Measurements from ENCODE around the gene SEPTIN10. TPM values are rescaled to one million over a fixed set of nuclear protein-coding genes. Genes with fewer than 3 reads are reported as not detected.

The SEPTIN10 gene
- total RNA-seq, 1 donor from 2014 or later = 90.8 TPM

DNA sequence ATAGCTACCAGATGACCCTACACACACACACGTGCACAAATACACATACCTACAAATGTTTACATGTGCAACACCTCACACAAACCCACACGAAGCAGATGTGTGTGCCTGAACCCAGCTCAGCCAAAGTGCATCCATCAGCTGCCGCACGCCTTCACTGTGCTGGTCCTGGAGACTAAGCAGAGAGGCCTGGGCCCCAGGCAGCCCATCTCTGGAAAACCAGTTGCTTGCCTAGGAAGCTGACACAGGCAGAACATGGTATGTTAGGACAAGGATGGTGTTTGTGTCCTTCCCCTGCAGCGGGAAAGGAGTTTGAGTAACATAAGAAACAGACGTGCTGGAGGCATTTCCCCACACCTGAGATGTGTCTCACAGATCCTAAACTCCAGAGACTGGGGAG lies 86.7 kb downstream of the SEPTIN10 start:
- no peaks in the 10 kb centered on the region for H3K9me3 Mint-ChIP-seq (ENCODE audit: unreplicated experiment)
- peaks cover 1% of the 10 kb centered on the region for H3K36me3 Mint-ChIP-seq (ENCODE audit: low read depth, unreplicated experiment)
- Histone ChIP-seq H3K4me2 (ENCODE audit: low read length) (no peak overlapping the region), H2AFZ (ENCODE audit: low read depth, low read length) (no peak overlapping the region), H3K27ac (ENCODE audit: low read depth, low read length) (no peak overlapping the region), H3K4me1 (ENCODE audit: insufficient read depth, low read length) (no peaks in the 10 kb centered on the region), H3K9me3 (ENCODE audit: insufficient read depth, low read depth, low read length) (no peaks in the 10 kb centered on the region), H3K36me3 (ENCODE audit: insufficient read depth, low read length) (no peaks in the 10 kb centered on the region), H3K9ac (ENCODE audit: low read length) (no peak overlapping the region), H3K79me2 (ENCODE audit: insufficient read depth, low read length) (no peaks in the 10 kb centered on the region), H3K4me3 (ENCODE audit: insufficient read depth, low read depth, low read length) (no peak overlapping the region), H4K20me1 (ENCODE audit: insufficient read depth, low read length) (no peaks in the 10 kb centered on the region), H3K27me3 (ENCODE audit: insufficient read depth, low read length) (peaks cover 10% of the 10 kb centered on the region)
- H3K4me3 Mint-ChIP-seq (ENCODE audit: unreplicated experiment) = no peak overlapping the region
- H3K27ac Mint-ChIP-seq (ENCODE audit: unreplicated experiment) = no peak overlapping the region
- H3K4me1 Mint-ChIP-seq (ENCODE audit: low read depth, unreplicated experiment) = peaks cover 1% of the 10 kb centered on the region
- no peak for TF ChIP-seq EZH2 (IDR thresholded peaks at IDR 0.05; ENCODE audit: insufficient read depth, low read length)
- TF ChIP-seq CTCF (IDR thresholded peaks at IDR 0.05; ENCODE audit: insufficient read depth, low read depth, low read length) = no peak
- FAIRE-seq (no peak), DNase-seq (ENCODE audit: low read depth) (no peak)
- H3K27me3 Mint-ChIP-seq (ENCODE audit: low read depth, unreplicated experiment) = peaks cover 35% of the 10 kb centered on the region

GRCh38 chr2:109526442-109526970 lies 87.3 kb downstream of the SEPTIN10 start:
- Histone ChIP-seq H3K79me2 (ENCODE audit: insufficient read depth, low read length) (no peaks in the 10 kb centered on the region), H2AFZ (ENCODE audit: low read depth, low read length) (no peak overlapping the region), H3K4me1 (ENCODE audit: insufficient read depth, low read length) (no peaks in the 10 kb centered on the region), H3K4me3 (ENCODE audit: insufficient read depth, low read depth, low read length) (no peak overlapping the region), H3K36me3 (ENCODE audit: insufficient read depth, low read length) (no peaks in the 10 kb centered on the region), H3K4me2 (ENCODE audit: low read length) (no peak overlapping the region), H3K9me3 (ENCODE audit: insufficient read depth, low read depth, low read length) (no peaks in the 10 kb centered on the region), H3K27ac (ENCODE audit: low read depth, low read length) (no peak overlapping the region), H4K20me1 (ENCODE audit: insufficient read depth, low read length) (no peaks in the 10 kb centered on the region), H3K27me3 (ENCODE audit: insufficient read depth, low read length) (peaks cover 10% of the 10 kb centered on the region), H3K9ac (ENCODE audit: low read length) (no peak overlapping the region)
- H3K27ac Mint-ChIP-seq (ENCODE audit: unreplicated experiment) = no peak overlapping the region
- FAIRE-seq (no peak), DNase-seq (ENCODE audit: low read depth) (no peak)
- TF ChIP-seq CTCF (IDR thresholded peaks at IDR 0.05; ENCODE audit: insufficient read depth, low read depth, low read length) (no peak), EZH2 (IDR thresholded peaks at IDR 0.05; ENCODE audit: insufficient read depth, low read length) (no peak)
- H3K4me3 Mint-ChIP-seq (ENCODE audit: unreplicated experiment) = no peak overlapping the region
- H3K36me3 Mint-ChIP-seq (ENCODE audit: low read depth, unreplicated experiment) = no peaks in the 10 kb centered on the region
- peaks cover 1% of the 10 kb centered on the region for H3K4me1 Mint-ChIP-seq (ENCODE audit: low read depth, unreplicated experiment)
- no peaks in the 10 kb centered on the region for H3K9me3 Mint-ChIP-seq (ENCODE audit: unreplicated experiment)
- H3K27me3 Mint-ChIP-seq (ENCODE audit: low read depth, unreplicated experiment) = peaks cover 31% of the 10 kb centered on the region

- no peaks in the 10 kb centered on the region for H3K9me3 ChIP-seq (ENCODE audit: insufficient read depth, low read depth, low read length)
- FAIRE-seq (no peak), DNase-seq (ENCODE audit: low read depth) (no peak)
- H3K27me3 ChIP-seq (ENCODE audit: insufficient read depth, low read length) = peaks cover 10% of the 10 kb centered on the region
- peaks cover 26% of the 10 kb centered on the region for H3K27me3 Mint-ChIP-seq (ENCODE audit: low read depth, unreplicated experiment)
- no peak overlapping the region for H3K9ac ChIP-seq (ENCODE audit: low read length)
- H3K36me3 Mint-ChIP-seq (ENCODE audit: low read depth, unreplicated experiment) = no peaks in the 10 kb centered on the region
- H3K9me3 Mint-ChIP-seq (ENCODE audit: unreplicated experiment) = no peaks in the 10 kb centered on the region
- H2AFZ ChIP-seq (ENCODE audit: low read depth, low read length) = no peak overlapping the region
- H3K4me2 ChIP-seq (ENCODE audit: low read length) = no peak overlapping the region
- H3K4me3 ChIP-seq (ENCODE audit: insufficient read depth, low read depth, low read length) = no peak overlapping the region
- H3K4me3 Mint-ChIP-seq (ENCODE audit: unreplicated experiment) = no peak overlapping the region
- H3K27ac ChIP-seq (ENCODE audit: low read depth, low read length) = no peak overlapping the region
- TF ChIP-seq EZH2 (IDR thresholded peaks at IDR 0.05; ENCODE audit: insufficient read depth, low read length) (no peak), CTCF (IDR thresholded peaks at IDR 0.05; ENCODE audit: insufficient read depth, low read depth, low read length) (no peak)
- no peaks in the 10 kb centered on the region for H3K36me3 ChIP-seq (ENCODE audit: insufficient read depth, low read length)
- H3K27ac Mint-ChIP-seq (ENCODE audit: unreplicated experiment) = no peak overlapping the region
- no peaks in the 10 kb centered on the region for H3K4me1 ChIP-seq (ENCODE audit: insufficient read depth, low read length)
- H3K4me1 Mint-ChIP-seq (ENCODE audit: low read depth, unreplicated experiment) = peaks cover 1% of the 10 kb centered on the region
- no peaks in the 10 kb centered on the region for H4K20me1 ChIP-seq (ENCODE audit: insufficient read depth, low read length)
- H3K79me2 ChIP-seq (ENCODE audit: insufficient read depth, low read length) = no peaks in the 10 kb centered on the region
Measured at GRCh38 chr2:109525836-109526235, 87.9 kb downstream of the SEPTIN10 start.

Data from astrocyte (in vitro differentiated cells and primary cell).